ENCODE measurements around the gene RNF220.

RNF220 gene

DNA sequence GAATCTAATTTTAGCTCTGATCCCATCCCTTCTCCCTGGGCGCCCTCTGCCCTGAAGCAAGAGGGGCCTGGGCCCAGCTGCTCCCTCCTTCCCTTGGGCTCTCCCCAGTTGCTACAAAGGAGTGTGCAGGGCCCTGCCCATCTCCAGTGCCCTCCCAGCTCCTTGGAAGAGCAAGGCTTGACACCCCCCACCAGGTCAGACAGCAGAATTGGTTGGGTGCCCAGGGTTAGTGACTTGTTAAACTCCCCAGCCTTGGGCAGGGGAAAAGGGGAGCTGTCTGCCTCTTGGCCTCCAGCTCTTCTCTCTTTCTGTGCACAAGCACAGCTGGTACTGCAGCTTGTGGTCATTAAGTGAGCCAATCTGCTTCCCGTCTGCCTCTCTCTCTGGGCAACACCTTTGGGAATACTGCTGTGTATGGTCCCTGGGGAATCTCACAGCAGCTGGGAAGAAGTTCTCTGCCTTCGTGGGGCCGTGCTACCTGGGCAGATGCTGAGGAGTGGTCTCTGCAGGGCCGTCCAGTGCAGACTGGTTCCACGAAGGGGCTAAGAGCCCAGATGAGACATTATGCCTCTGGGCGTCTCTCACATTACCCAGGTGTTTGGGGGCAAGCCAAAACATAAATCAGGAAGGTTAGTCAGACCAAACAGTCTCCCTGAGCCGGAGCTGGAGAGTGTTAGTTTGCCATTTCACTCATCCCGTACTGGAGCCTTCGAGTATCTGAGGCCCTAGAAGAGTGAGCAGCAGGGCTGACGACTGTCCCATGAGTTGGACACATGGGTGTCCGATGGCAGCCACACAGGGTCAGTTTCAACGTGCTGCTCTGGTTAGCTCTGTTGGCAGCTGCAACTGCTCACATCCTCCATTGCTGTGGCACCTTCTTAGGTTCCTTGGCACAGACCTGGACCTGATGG is 231.9 kb downstream of the RNF220 start:
- no peak for DNase-seq (ENCODE audit: low read depth)

DNA sequence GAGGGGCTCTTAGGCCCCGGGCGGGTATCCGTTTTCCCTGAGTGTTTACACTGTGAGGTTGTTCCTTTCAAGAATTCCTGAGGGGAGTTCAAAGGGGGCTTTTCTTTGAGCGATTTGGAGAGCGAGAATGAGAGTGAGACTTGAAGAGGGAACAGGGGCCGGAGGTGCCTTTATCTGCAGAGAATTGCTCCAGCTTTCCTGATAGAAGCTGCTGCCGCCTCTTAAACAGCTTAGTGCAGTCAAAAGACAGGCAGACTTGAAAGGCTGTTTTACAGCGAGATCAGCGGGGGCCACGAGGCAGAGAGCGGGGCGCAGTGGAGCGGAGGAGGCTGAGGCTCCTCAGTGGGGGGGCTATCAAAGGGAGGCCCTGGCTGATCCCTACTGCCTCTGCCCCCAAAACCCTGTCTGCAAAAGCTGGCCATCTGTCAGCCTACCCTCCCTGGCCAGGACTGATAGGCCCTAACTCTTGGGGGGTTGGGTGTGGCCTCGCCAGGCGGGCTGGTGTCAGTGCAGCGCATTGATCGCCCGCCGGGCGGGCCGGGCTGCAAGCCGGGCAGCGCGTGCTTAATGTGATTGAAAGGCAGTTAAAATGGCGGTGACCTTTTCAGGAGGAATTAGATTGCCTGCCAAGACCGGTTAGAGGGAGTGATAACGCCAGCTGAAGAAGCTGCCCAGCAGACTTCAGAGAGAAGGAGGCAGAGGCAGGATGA is 232.8 kb downstream of the RNF220 start:
- DNase-seq (ENCODE audit: low read depth), result no peak

DNA sequence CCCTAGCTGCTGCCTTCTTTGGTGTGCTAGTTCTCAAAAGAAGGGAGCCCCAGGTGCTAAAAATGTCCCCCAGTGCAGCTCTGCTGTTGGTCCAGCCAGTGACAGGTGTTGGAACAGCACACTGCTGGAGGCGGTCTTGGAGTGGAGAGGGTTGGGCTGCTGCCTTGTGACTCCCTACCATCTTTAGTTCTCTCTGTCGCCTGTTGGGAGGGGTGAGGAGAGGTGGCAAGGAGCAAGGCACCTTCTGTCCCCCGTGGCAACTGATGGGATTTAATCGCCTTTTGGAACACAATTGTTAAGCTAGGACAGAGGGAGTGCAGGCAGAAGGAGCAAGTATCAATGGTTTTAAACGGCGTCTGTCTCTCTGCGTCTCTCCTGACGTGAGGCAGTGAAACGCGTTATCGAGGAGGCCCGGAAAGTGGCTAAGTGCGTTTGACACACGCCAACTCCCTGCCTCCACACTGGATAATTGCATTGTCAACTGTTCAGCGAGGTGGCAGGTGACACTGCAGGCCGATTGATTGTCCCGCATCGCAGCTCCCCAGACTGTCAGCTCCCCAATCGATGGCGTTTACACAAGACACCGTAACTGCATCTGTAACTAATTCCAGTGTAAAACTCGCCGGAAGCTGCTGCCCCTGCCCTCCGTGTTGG is 235.3 kb downstream of the RNF220 start:
- no peak for DNase-seq (ENCODE audit: low read depth)

DNA sequence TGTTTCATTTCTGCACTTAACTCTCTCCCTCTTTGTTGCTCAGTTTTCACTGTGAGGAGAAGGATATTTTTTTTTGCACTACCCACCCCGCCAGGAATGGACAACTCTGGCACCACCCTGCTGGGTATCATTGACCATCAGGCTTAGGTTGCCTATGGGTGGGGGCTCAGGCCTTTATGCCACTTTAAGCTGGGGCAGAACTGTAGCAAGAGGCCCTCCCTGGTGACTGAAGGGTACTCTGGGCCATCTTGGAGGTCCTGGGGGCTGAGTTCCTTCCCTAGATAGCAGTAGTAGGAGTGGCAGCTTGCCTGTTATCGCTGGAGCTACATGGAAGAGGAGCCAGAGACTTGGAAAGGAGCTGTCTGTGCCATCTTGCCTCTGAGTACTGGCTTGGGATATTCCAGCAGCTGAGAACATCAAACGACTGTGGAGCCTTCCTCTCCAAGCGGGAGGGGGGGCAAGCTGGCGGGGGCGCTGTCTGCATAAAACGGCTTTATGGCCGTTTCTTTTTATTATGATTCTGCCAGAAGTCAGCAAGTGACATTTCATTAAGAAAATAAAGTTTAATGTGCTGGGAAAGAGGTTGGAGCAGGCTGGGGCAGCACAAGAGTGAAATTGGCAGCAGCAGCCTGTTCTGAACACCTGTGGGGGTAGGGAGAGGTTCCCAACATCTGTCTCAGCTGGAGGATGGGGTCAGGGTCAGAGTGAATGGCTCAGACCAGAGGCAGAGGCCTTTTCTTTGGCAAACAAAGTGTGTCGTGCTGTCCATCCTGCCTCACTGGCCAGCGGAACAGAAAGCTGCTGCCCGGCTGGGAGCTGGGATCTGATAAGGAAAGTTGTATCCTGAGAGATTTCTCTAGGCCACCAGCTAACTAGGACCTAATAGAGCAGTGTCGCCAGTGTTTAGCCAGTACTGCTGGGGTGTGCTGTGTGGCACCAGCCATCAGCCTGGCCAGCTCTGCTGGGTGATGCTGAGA is 236.4 kb downstream of the RNF220 start:
- DNase-seq (ENCODE audit: low read depth), result no peak

DNA sequence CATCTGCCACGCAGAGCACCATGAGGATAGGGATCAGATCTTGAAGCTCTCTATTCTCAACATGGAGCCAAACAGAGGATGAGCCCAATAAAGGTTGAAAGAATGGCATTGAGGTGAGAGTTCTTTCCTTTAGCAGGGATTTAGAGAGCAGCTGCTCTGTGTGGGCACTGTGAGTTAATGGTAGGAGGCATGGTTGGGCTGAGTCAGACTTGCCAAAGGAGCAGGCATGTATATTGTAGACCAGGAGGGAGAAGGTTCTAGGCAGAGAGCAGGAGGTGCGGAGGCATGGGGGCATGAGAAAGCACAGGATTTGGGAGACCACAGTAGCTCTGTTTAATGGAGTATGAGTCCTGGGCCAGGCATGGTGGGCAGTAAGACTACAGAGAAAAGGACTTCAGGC is 237.2 kb downstream of the RNF220 start:
- DNase-seq (ENCODE audit: low read depth), result no peak

DNA sequence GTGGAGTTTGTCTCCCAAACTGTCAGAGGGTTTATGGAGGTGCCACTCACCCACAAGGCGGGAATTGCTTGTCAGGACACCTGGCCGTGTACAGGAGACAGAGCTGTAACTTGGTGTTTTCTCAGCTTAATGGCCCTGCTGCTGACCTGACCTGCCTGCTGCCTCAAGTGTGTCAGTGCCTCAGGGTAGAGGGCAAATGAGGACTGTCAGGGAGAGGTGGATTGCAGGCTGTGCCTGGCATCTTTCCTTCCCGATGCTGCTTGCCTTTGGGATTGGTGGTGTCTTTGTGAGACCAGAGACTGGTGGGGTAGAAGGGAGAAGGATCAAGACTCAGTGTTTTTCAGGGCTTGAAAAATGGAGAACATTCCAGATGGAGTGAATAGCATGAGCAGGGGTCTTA is 237.9 kb downstream of the RNF220 start:
- DNase-seq (ENCODE audit: low read depth), result no peak

DNA sequence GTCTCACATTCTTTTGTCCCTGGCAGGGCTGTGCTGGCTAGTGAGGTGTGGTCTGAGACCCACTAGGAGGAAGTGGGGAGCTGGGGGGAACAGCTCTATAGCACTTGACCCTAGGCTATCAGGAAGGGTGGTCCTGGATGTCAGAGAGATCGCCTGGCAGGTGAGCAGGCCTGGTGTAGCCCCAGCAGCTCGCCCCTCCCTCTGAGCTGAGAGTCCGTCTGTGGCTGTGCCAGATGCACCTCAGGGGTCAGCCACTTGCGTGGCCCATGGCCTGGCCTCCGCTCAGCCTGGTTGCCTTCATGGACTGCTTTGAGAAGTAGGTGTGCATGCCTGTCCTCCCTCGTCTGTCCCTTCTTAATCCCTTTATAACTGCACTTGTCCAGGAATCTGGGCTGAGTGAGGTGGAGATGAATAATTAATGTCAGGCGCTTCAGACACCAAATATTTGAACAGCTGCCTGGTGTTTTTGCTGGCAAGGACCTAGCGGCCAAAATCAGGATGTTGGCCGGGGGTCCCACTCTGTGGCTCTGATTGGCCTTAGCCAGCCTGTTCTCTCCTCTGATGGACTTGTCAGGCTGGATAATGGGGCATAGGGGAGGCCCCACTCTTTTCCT is 238.8 kb downstream of the RNF220 start:
- DNase-seq (ENCODE audit: low read depth), result no peak

DNA sequence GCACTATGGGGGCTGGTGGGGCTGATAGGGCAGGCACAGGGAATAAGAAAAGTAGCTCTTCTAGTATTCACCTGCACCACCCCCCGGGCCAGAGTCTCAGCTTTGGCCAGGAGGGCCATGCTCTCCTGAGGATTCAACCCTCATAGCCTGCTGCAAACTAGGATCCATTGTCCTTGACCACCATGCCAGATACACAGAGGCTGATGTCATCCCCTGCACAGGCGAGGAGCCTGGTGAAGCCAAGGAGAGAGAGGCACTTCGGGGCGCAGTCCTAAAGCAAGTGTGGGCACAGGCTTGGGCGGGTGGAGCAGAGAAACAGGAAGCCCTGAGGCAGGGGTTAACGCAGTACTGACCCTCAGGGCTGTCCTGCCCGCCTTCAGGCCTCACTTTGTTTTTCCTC is 239.8 kb downstream of the RNF220 start:
- DNase-seq (ENCODE audit: low read depth), result no peak

DNA sequence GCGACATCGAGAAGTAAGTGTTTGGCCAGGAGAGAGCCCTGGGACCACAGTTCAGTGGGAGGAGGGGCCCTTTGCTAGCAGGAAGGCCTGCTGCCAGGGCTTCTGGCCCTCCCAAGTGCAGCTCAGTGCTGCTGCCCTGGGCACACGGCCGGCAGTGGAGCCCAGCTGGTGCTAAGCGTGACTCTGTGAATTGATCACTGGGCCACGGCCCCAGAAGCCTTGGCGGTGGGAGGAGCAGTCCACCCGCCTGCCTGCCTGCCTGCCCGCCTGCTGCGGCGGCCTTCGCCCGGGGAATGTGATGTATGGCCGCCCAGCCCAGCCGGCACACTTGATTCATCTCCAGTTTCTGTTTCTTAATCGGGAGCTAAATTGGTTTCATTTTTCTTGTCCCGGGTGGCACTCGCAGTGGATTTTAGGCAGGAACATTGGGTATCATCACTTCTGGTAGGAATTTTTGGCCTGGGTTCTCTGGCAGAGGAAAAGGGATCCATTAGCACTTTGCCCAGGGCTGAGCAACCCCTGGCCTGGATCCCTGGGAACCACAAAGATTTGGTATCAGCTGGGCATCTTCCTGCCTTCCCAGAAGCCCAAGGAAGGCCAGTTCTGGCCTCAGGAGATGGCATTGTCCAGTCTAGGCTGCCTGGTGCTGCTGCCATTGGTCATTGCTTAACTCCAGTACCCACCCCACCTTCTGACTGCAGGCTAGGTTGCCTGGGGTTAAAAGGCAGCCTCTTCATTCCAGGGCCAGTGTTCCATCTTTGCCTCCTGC is 240.6 kb downstream of the RNF220 start:
- DNase-seq (ENCODE audit: low read depth), result no peak

DNA sequence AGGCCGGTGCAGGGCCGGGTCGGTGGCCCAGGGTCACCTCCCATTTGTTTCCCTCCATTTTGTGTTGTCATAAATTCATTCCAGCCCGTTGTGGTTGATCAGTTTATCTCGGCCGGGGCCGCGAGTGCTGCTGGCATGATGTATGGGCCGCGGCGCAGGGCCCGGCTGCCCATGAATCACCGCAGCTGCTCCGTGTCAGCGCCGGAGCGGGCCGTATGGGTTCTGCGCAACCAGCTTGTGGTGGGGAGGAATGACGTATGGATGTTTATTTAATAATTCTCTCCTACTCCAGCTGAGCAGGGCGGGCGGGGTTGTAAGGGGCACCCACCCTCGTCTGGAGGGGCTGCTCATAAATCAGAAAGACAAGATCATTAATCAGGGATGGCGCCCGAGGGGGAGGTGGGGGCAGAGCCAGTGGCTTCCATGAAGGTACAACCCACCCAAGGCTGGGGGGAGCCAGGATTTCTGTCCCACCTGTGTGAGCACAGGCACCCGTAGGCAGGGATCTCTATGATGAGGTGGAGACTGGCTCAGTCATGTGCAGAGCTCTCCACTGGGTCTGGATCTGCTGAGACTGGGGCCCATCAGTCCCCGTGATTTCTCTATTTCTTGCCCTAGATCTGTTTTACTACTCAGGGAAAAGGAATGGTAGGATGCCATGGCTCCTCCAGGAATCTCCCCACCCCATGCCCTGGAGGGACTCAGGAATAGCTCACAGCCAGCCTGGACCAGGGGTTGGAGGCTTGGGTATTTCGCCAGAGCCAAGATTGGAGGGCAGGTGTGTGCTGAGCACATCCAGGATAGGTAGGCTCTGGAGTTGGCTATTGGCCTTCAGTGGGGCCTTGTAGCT is 241.4 kb downstream of the RNF220 start:
- DNase-seq (ENCODE audit: low read depth), result no peak

DNA sequence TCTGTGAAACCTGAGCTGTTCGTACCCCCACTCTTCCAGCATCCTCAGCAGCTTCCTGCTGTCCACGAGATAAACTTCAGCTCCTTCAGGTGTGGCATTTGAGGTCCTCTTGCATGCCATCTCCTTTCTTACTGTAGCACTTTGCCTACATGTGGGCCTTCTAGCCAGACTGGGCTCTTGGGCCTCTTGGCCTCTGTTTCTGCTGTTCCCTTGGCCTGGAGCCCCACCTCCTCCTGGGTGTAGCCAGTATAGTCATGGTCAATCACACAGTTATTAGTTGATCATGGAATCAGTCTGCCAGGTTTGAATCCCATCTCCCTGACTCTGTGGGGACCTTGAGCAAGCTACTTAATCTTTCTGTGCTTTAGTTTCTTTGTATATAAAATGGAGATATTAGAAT is 242.8 kb downstream of the RNF220 start:
- no peak for DNase-seq (ENCODE audit: low read depth)

DNA sequence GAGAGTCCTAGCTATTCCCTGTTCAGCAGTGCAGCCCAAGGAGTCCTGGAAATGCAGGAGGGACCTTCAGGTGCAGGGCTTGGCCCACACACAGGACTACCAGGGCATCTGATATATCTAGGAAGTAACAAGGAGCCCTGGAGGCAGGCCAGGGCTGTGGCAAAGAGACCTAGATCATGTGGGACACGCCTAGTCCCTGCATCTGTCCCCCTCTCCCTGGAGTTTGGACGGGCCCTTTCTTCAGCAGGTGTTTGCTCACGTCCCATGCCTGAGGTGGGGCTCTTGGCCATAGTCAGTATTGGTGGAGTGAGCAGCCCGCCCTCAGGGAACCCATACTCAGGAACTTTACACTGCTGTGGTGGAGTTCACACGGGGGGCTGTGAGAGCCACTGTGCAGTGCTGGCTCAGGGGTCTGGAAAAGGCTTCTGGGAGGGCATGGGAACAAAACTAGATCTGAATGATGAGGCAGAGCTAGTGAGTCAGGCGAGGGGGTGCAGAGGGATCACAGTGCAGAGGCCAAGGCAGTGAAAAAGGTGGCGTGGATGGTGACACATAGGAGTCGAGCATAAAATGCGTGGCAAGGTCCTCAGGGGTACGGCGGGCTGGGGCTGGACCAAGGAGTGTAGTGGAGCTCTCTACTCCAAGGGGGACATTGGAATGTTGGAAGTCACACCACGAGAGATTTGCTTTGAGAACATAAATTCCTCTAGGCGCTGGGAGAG is 243.6 kb downstream of the RNF220 start:
- DNase-seq (ENCODE audit: low read depth), result no peak

DNA sequence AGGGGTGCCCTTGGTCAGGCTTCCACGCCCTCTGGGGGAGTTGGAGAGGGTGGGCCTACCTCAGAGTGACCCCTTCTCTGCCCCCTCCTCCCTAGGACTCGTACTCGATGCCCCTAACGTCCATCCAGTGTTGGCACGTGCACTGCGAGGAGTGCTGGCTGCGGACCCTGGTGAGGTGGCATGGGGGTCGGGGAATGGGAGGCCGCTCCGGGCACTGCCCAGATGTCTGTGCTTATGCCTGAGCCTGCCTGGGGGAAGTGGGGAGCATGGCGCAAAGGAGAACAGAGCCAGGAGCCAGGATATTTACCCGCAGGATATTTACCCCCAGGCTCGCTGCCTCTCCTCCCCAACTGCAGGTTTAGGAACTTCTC is 244.7 kb downstream of the RNF220 start:
- no peak for DNase-seq (ENCODE audit: low read depth)

DNA sequence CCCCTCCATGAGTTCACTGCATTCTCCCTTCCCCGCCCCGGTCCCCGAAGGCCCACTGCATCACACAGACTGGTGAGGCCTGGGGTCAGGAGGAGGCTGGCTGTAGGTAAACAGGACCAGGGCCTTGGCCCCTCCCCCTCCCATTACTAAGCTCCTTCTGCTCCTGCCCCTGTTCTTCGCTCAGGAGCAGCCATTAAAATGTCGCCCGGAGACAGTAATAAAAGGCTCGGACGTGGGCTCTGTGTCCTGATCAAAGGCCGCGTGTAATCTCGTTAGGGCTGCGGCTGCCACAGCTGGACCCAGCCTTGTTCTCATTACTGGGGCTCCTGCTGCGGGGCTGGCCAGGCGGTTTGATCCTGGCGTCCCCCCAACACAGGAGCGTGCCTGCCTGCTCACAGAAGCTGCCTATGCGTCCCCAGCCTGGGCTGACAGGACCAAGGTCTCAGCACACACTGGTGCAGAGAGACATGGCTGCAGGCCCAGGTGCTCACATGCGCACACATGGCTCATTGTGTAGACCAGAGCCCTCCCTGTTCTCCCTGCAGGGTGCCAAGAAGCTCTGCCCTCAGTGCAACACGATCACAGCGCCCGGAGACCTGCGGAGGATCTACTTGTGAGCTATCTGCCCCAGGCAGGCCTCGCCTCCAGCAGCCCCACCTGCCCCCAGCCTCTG is 245.2 kb downstream of the RNF220 start:
- DNase-seq (ENCODE audit: low read depth), result no peak

DNA sequence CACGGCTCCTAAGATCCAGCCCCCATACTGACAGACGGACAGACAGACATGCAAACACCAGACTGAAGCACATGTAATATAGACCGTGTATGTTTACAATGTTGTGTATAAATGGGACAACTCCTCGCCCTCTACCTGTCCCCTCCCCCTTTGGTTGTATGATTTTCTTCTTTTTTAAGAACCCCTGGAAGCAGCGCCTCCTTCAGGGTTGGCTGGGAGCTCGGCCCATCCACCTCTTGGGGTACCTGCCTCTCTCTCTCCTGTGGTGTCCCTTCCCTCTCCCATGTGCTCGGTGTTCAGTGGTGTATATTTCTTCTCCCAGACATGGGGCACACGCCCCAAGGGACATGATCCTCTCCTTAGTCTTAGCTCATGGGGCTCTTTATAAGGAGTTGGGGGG is 246.0 kb downstream of the RNF220 start:
- DNase-seq (ENCODE audit: low read depth), result no peak

DNA sequence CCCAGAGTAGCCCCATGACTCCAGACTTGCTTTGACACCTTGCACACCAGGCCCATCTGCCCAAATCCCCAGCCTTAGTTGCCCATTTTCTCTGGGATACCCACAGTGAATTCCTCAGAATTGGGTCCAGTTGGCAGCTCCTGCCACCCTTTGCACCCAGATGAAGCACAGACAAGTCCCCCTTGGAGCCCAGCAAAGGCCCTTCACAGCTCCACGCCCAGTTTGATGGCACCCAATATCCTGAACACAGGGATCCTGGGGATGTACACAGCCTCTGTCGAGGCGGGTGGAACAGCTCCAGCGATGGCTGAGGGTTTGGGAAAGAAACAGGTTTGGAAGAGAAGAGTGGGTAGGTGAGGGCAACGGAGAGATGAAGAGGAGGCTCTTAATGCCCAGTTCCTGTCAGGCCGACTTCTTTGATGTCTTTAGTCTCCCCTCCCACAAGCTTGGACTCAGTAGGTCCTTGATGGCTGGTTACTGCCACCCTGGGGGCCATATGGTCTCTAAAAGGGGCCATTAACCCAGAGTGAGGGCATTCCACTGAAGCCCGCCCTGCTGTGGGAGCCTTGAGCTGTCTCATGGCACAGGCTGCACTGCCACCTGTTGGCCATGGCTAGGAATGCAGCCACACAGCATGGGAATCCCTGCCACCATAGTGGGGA is 247.5 kb downstream of the RNF220 start:
- peak; percentile 70 for DNase-seq (ENCODE audit: low read depth)

DNA sequence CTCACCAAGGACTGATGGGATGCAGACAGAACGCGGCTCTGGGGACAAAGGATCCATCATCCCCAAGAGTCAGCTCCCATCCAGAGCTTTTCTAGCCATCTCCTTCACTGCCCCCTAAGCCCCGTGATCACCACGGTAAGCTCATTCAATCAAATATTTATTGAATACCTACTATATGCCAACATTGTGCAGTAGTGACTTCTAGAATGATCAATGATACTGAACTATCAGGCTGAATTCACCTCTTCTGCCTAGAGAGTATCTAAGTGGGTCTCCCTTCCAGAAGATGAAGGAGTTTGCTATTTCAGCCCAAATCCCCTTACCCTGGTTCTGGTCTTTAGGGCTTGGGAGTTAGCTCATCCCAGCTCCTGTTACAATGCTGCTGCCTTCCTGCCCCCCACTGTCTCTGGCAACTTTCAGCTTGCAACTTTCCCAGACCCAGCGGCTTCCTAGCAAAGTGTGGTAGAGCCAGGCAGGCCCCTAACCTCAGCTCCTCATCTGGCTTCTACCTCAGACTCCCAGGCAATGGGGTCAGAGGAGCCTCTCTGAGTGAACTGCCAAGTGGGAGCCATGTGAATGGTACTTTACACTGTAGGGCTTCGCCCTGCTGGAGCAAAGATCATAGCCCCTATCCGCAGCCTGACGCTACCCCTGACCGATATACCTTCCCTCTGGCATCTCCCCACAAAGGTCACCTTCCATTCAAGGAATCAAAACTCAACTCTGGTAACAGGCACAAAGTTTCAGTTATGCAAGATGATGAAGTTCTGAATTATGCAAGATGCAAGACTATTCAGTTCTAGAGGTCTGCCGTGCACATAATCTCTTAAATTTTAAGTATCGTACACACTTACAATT is 248.3 kb downstream of the RNF220 start:
- DNase-seq (ENCODE audit: low read depth), result no peak

All from activated gamma-delta T cell treated with anti-CD3 and anti-CD28 coated beads, Interleukin-2, amount 50 U/mL, for 16 hours (primary cell).